K562 (cell line): ENCODE results near the gene RAD21L1. TPM values are rescaled to one million over a fixed set of nuclear protein-coding genes. Genes with fewer than 3 reads are reported as not detected.

Experiments used
- ATAC-seq: fragments of 200-7000 bp; cut with Tn5 transposase; 3 replicates; pipeline ENCODE4 v1.9.1; 2020; ENCODE audit warnings: moderate library complexity
- BruUV-seq: library from RNA; stranded (reverse); fragments of 400-500 nt; replicated peaks from 2 replicates; lab custom pipeline; 2021; lab: Mats Ljungman, UMichigan
- CTCF ChIA-PET: fragments of 300-600 bp; formaldehyde crosslinking; extraction: SDS; loops from one replicate; lab custom pipeline; 2021; ENCODE audit warnings: low intra/inter-chr PET ratio; lab: Yijun Ruan, JAX
- POLR2A ChIA-PET: fragments of 300-600, 350-650 bp; sonication (Branson Sonifier 250); formaldehyde crosslinking; extraction: SDS; loops from one replicate; lab custom pipeline; 2021; ENCODE audit warnings: antibody characterized with exemption, inconsistent platforms; lab: Yijun Ruan, JAX
- DNase-seq, 4 experiments: peaks; one replicate each; pipeline versions ENCODE4 v3.0.0 to v3.0.0-alpha.2; 2011 to 2018; ENCODE audit warnings: low spot score in 3 of 4, mixed read lengths in 3 of 4; ENCODE audit errors: extremely low read depth in 1 of 4
- FAIRE-seq: peaks from 2 replicates; lab custom pipeline; 2011; peaks lifted over from hg19 to GRCh38; lab: Jason Lieb, UNC
- H2AFZ ChIP-seq: 2 replicates; pipeline ENCODE4 v1.6.0; 2011; ENCODE audit warnings: low read depth, low read length, control low read depth, inconsistent platforms
- H3K27ac ChIP-seq: fragments of 200-600 bp; 3 replicates; pipeline ENCODE4 v1.8.0; 2011; ENCODE audit warnings: low read depth, mild to moderate bottlenecking, control low read depth, inconsistent platforms, low read length, moderate library complexity, mixed read lengths; ENCODE audit errors: extremely low read depth
- H3K27me3 ChIP-seq, 2 experiments: fragments of 300-600 bp in 1 of 2; 2 replicates in 1 of 2; 3 replicates in 1 of 2; pipeline versions ENCODE4 v1.6.0 to v1.8.0; 2011; ENCODE audit warnings: inconsistent platforms in 2 of 2, low read length in 2 of 2, mild to moderate bottlenecking in 1 of 2, mixed read lengths in 1 of 2, moderate library complexity in 1 of 2; ENCODE audit not compliant: control insufficient read depth in 2 of 2, insufficient read depth in 2 of 2
- H3K36me3 ChIP-seq: fragments of 300-600 bp; 3 replicates; pipeline ENCODE4 v1.8.0; 2011; ENCODE audit warnings: mild to moderate bottlenecking, low read length, inconsistent platforms; ENCODE audit not compliant: control insufficient read depth, insufficient read depth
- H3K4me1 ChIP-seq, 2 experiments: fragments of 200-600 bp in 1 of 2; replicated peaks in 1 of 2; 2 replicates in 1 of 2; 3 replicates in 1 of 2; pipeline versions ENCODE4 v1.5.1 to v1.8.0; 2011; ENCODE audit warnings: inconsistent platforms in 2 of 2, low read length in 2 of 2, mild to moderate bottlenecking in 1 of 2, mixed read lengths in 1 of 2, moderate library complexity in 1 of 2; ENCODE audit not compliant: control insufficient read depth in 2 of 2, insufficient read depth in 2 of 2
- H3K4me2 ChIP-seq: 2 replicates; pipeline ENCODE4 v1.6.1; 2011; ENCODE audit warnings: low read length, control low read depth, inconsistent platforms, mixed read lengths; ENCODE audit not compliant: insufficient read depth
- H3K4me3 ChIP-seq: fragments of 200-600 bp; sonication (generic), shearing (Covaris generic); 2 replicates; pipeline ENCODE4 v1.5.1; 2016; ENCODE audit warnings: control low read depth, inconsistent platforms
- H3K79me2 ChIP-seq: fragments of 200-600 bp; 3 replicates; pipeline ENCODE4 v1.8.0; 2011; ENCODE audit warnings: low read length, inconsistent platforms; ENCODE audit not compliant: control insufficient read depth, insufficient read depth
- H3K9ac ChIP-seq, 2 experiments: 2 replicates each; pipeline versions ENCODE4 v1.6.0 to v1.6.1; 2011; ENCODE audit warnings: low read depth in 2 of 2, low read length in 2 of 2, control low read depth in 1 of 2, inconsistent platforms in 1 of 2, mild to moderate bottlenecking in 1 of 2, mixed read lengths in 1 of 2; ENCODE audit not compliant: insufficient read depth in 1 of 2
- H3K9me1 ChIP-seq: one replicate; pipeline ENCODE4 v1.6.0; 2011; ENCODE audit warnings: inconsistent platforms, mild to moderate bottlenecking, low read length, moderate library complexity; ENCODE audit not compliant: control insufficient read depth, insufficient read depth
- H3K9me3 ChIP-seq: replicated peaks from 2 replicates; pipeline ENCODE4 v1.5.1; 2011; ENCODE audit warnings: low read depth, low read length, inconsistent platforms; ENCODE audit not compliant: control insufficient read depth, insufficient read depth
- H4K20me1 ChIP-seq: replicated peaks from 2 replicates; pipeline ENCODE4 v1.6.1; 2011; ENCODE audit warnings: low read length, inconsistent platforms, mixed read lengths; ENCODE audit not compliant: control insufficient read depth, insufficient read depth
- ELK3 ChIP-seq: fragments of 450-650 bp; formaldehyde crosslinking; IDR thresholded peaks from 2 replicates; pipeline ENCODE4 v1.4.0; 2020; ENCODE audit warnings: mild to moderate bottlenecking
- HDAC3 ChIP-seq: fragments of 450-650 bp; IDR thresholded peaks from 2 replicates; pipeline ENCODE4 v1.6.1; 2018; ENCODE audit warnings: borderline replicate concordance, mild to moderate bottlenecking, moderate library complexity; ENCODE audit not compliant: partially characterized antibody
- MNT ChIP-seq, 2 experiments: fragments of 450-650 bp; conservative IDR thresholded peaks; 2 replicates each; pipeline ENCODE4 v1.6.1; 2017; ENCODE audit warnings: mild to moderate bottlenecking in 2 of 2, moderate library complexity in 2 of 2
- NFIX ChIP-seq: fragments of 250-450 bp; sonication (Bioruptor Pico); IDR thresholded peaks from 2 replicates; pipeline ENCODE4 v1.4.0; 2020; ENCODE audit warnings: low read depth, mild to moderate bottlenecking, moderate library complexity
- ZNF217 ChIP-seq: sonication (generic); formaldehyde crosslinking; IDR thresholded peaks from 2 replicates; pipeline ENCODE4 v1.8.0; 2022; ENCODE audit warnings: mild to moderate bottlenecking, missing genetic modification reagents
- WGBS: fragments of 100-300 bp; shearing (Covaris generic); methylation state at CpG from one replicate; pipeline ENCODE4 v1.1.6; 2016; ENCODE audit warnings: low coverage, mixed read lengths; ENCODE audit not compliant: insufficient coverage; ENCODE audit errors: missing lambda C conversion rate; 5-methylcytosine and 5-hydroxymethylcytosine counted together
- in situ Hi-C: fragments of 300-500 bp; cut with MboI; formaldehyde crosslinking; loops from 4 replicates; pipeline ENCODE4 v1.15.0; 2018; ENCODE audit warnings: inconsistent platforms, mixed read lengths
- intact Hi-C: fragments of 100-400 bp; cut with micrococcal nuclease; formaldehyde crosslinking; loops from 2 replicates; pipeline ENCODE4 v1.14.2; 2022
- polyA plus RNA-seq, 8 experiments: library from polyadenylated mRNA; depleted of rRNA in 4 of 8; stranded (reverse) in 5 of 8; unstranded in 3 of 8; fragments of >200 nt; fragmentation: Nextera tagmentation in 2 of 8; fragmentation: Illumina TruSeq in 1 of 8; extraction: Ambion mirVana in 2 of 8; extraction: Trizol in 1 of 8; gene quantifications; 2 replicates each; pipeline versions ENCODE4 v1.2.1 to v1.2.3, GENCODE V29; 2011 to 2014; ENCODE audit warnings: inconsistent platforms in 1 of 8, missing spikeins in 1 of 8
- total RNA-seq, 7 experiments: library from RNA; depleted of rRNA in 6 of 7; stranded (reverse); fragments of >200 nt in 6 of 7; fragmentation: Illumina TruSeq in 2 of 7; extraction: Trizol in 2 of 7; gene quantifications; 2 replicates each; pipeline versions ENCODE4 v1.2.1 to v1.2.3, GENCODE V29; 2011 to 2021; ENCODE audit warnings: low replicate concordance in 1 of 7

Gene RAD21L1
- total and polyA plus RNA-seq, 9 of the 15 experiments (the other 6 are each of a cell fraction or from before 2014, with no cell fraction given) = 0.17 to 1.7 (median 0.45) TPM; not detected in 1

- DNase-seq = no peak
- intact Hi-C loops = no loop called here
- Histone ChIP-seq H3K79me2 (no peaks in the 10 kb centered on the region), H3K36me3 (no peaks in the 10 kb centered on the region), H2AFZ (peak overlapping the region; percentile 55; the same call in 1 of the 2 replicates), H3K9ac (no peak overlapping the region), H3K27me3 (no peaks in the 10 kb centered on the region), H3K9me3 (no peaks in the 10 kb centered on the region), H4K20me1 (no peaks in the 10 kb centered on the region), H3K9me1 (no peaks in the 10 kb centered on the region), H3K4me3 (no peak overlapping the region), H3K4me1 (peaks cover 0 to 4% of the 10 kb centered on the region in 2 experiments; a peak in 1 of 5 replicates), H3K4me2 (no peak overlapping the region), H3K27ac (no peak overlapping the region)
- no peak for FAIRE-seq
- TF ChIP-seq NFIX (CRISPR knock-in tag) (no peak), HDAC3 (no peak), MNT (conservative IDR thresholded peaks at IDR 0.05) (no peak), ZNF217 (CRISPR knock-in tag) (no peak), ELK3 (CRISPR knock-in tag) (no peak)
- in situ Hi-C loops = loop anchor here (10.0 kb wide), 1 partner anchor 385 kb away; no protein-coding TSS in a partner anchor
- 90% methylated on average over 1 of the region's 1 CpG for WGBS
- ATAC-seq = no peak
- POLR2A ChIA-PET = no interaction called here
- CTCF ChIA-PET = no interaction called here
- BruUV-seq = no TSS peak
These were observed 25.9 kb upstream of the RAD21L1 start for GRCh38 chr20:1199964-1200363.
